Measurements from ENCODE around the gene FUT4. TPM values are rescaled to one million over a fixed set of nuclear protein-coding genes. Genes with fewer than 3 reads are reported as not detected.

The FUT4 gene
- total RNA-seq, 4 donors from 2014 or later = 1.2 to 4.5 (median 2.3) TPM

DNA sequence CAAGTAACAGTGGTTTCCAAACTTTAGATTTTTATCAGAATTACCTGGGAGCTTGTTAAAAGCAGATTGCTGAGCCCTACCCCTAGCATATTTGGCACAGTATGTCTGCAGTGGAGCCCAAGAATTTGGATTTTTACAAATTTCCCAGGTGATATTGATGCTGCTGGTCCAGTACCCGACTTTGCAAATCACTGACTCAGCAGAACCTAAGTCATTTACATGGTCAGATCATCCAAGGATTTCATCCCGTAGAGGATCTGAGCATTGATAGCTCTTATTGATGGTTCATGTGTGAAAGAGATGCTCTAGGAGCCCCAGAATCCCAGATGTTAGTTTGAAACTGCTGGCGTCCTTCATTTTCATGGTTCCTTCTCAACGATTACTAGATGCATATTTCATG is 25.4 kb upstream of the FUT4 start:
- TF ChIP-seq POLR2A (IDR thresholded peaks at IDR 0.05) = no peak
- TF ChIP-seq, protein P1, sequence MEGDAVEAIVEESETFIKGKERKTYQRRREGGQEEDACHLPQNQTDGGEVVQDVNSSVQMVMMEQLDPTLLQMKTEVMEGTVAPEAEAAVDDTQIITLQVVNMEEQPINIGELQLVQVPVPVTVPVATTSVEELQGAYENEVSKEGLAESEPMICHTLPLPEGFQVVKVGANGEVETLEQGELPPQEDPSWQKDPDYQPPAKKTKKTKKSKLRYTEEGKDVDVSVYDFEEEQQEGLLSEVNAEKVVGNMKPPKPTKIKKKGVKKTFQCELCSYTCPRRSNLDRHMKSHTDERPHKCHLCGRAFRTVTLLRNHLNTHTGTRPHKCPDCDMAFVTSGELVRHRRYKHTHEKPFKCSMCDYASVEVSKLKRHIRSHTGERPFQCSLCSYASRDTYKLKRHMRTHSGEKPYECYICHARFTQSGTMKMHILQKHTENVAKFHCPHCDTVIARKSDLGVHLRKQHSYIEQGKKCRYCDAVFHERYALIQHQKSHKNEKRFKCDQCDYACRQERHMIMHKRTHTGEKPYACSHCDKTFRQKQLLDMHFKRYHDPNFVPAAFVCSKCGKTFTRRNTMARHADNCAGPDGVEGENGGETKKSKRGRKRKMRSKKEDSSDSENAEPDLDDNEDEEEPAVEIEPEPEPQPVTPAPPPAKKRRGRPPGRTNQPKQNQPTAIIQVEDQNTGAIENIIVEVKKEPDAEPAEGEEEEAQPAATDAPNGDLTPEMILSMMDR (IDR thresholded peaks at IDR 0.05) = no peak
- no peak overlapping the region for H3K4me3 ChIP-seq (ENCODE audit: low read depth, poor library complexity, severe bottlenecking)
- intact Hi-C loops (cut with DNase I; ENCODE audit: low total_unique reads) = loop anchor here (10.0 kb wide), 1 partner anchor 623 kb away; no protein-coding TSS in a partner anchor
- no peak for DNase-seq (ENCODE audit: low spot score in 2 of 2)
- 63 to 66% methylated on average over 4 of the region's 4 CpGs for WGBS, 2 donors

DNA sequence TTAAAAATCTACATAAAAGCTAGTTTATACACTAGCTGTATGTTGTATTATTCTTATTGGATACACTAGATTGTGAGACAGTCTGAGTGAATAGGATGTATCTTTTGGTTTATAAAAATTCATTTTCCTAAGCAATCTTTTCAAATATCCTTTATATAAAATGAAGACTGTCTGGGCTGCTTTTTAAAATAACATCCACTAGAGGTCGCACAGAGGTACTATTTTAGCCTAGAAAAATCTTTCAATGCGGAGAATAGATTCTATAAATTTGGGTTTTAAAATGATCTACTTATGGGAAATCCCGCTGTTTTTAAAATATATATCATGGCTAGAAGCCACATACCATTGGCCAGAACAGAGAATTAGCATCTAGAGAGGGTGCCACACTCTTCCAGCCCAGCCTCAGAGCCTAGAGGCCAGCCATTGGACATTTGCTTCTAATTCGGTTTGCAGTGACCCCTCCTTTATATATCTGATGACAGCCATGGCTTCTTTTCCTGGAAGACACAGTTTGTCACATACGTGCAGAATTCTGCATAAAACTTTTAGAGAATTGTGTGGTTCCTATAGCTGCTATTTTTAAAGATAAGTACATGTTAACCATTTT is 24.1 kb upstream of the FUT4 start:
- H3K4me3 ChIP-seq (ENCODE audit: low read depth, poor library complexity, severe bottlenecking) = no peak overlapping the region
- DNase-seq (ENCODE audit: low spot score in 2 of 2) = no peak
- 7 to 12% methylated on average over 5 of the region's 5 CpGs for WGBS, 2 donors
- no peak for TF ChIP-seq POLR2A (IDR thresholded peaks at IDR 0.05)
- TF ChIP-seq, protein P1 (IDR thresholded peaks at IDR 0.05) = no peak
- intact Hi-C loops (cut with DNase I; ENCODE audit: low total_unique reads) = loop anchor here (10.0 kb wide), 1 partner anchor 625 kb away; no protein-coding TSS in a partner anchor

DNA sequence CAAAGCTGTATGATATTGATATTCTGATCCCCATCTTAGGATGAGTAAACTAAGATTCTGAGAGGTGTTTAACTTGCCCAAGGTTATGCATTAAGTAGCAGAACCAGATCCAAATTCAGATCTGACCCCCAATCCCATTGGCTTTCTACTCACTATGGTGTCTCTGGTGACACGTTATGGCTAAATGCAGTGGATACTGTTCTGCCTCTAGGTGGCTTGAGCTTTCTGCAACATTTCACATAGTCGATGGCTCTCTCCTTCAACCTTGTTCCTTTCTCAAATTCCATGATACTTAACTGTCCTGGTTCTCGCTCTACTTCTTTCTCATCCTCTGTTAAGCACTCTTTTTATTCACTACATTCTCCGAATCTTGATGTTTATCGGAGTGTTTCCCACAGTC is 22.0 kb upstream of the FUT4 start:
- TF ChIP-seq, protein P1 (IDR thresholded peaks at IDR 0.05) = no peak
- TF ChIP-seq POLR2A (IDR thresholded peaks at IDR 0.05) = no peak
- 57 to 62% methylated on average over 4 to 5 of the region's 5 CpGs for WGBS, 2 donors
- H3K4me3 ChIP-seq (ENCODE audit: low read depth, poor library complexity, severe bottlenecking) = no peak overlapping the region
- intact Hi-C loops (cut with DNase I; ENCODE audit: low total_unique reads) = no loop called here
- no peak for DNase-seq (ENCODE audit: low spot score in 2 of 2)

DNA sequence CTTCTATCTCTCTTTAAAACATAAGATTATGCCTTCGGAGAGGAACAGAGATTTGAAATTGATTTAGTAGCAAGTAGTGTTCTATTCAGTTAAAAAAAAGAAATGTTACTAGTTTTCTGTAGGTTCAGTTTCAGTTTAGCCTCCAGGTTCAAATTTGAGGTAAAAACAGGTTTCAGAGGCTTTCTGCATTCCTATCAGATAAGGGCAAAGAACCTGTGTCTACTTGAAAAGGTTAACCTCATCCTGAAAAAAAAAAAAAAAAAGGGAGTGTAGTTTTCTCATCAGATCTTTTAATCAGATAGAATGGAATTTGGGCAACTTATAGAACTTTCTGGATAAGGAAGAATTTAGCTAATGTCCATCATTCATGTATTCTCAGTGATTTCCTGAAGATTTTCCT is 19.4 kb upstream of the FUT4 start:
- WGBS, 2 donors = 63 to 82% methylated on average over 1 of the region's 1 CpG
- TF ChIP-seq, protein P1 (IDR thresholded peaks at IDR 0.05) = no peak
- TF ChIP-seq POLR2A (IDR thresholded peaks at IDR 0.05) = no peak
- DNase-seq (ENCODE audit: low spot score in 2 of 2) = no peak
- no peak overlapping the region for H3K4me3 ChIP-seq (ENCODE audit: low read depth, poor library complexity, severe bottlenecking)
- intact Hi-C loops (cut with DNase I; ENCODE audit: low total_unique reads) = no loop called here

DNA sequence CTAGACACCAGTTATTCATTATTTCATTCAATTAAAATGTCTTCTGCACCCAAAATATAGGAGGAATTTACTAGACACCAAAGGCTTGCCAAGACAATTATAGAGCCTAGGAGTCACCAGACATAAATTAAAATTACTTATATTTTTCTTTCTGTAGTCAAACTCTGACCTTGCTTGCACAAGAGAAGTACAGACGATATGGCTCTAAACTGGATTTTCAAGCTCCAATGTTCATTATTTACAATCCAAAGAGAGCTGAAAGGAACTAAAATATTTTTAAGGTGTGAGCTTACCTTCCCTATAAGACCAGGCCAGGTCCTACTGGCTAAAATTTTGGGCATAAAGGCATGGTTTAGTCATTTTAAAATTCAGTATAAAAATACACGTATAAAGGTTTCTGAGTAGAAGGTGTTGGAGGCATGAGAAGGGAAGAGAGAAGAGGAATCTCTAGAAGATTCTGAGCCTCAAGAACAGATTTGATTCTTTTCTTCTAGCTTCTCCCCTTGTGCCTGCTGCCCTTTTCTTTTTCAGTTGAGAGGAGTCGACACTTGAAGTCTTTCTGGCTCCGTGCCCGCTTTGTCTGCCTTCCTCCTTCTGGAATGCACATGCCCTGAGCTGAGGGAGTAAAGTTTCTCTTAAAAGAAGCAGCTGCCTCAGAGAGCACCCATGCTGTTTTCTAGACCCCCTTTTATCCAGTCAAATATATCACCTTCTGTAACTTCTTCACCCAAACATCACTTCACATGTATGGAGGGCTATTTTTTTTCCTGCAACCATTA is 18.0 kb upstream of the FUT4 start:
- intact Hi-C loops (cut with DNase I; ENCODE audit: low total_unique reads) = no loop called here

More for the DNA sequence above, 18.0 kb upstream of the FUT4 start:
- no peak for TF ChIP-seq POLR2A (IDR thresholded peaks at IDR 0.05)
- TF ChIP-seq, protein P1 (IDR thresholded peaks at IDR 0.05) = no peak
- no peak overlapping the region for H3K4me3 ChIP-seq (ENCODE audit: low read depth, poor library complexity, severe bottlenecking)
- 26 to 31% methylated on average over 5 of the region's 5 CpGs for WGBS, 2 donors
- DNase-seq (ENCODE audit: low spot score in 2 of 2) = peak; percentile 54 to 91
